HEK293 (cell line): Measurements from ENCODE around the gene NDUFC2.

ENCODE experiments used
- CTCF ChIA-PET: fragments of 350-600 bp; formaldehyde crosslinking; extraction: SDS; loops from one replicate; lab custom pipeline; 2021; ENCODE audit warnings: antibody characterized with exemption; lab: Yijun Ruan, JAX
- POLR2A ChIA-PET: fragments of 300-600 bp; formaldehyde crosslinking; extraction: SDS; loops from one replicate; lab custom pipeline; 2020; ENCODE audit warnings: antibody characterized with exemption, inconsistent platforms; lab: Yijun Ruan, JAX
- H3K27ac ChIP-seq: fragments of 200-500 bp; sonication (Bioruptor generic); 2 replicates; pipeline ENCODE4 v1.5.1; 2014; ENCODE audit warnings: low read depth, low read length, control low read depth, inconsistent platforms; ENCODE audit errors: extremely low read depth
- H3K36me3 ChIP-seq, 2 experiments: fragments of 200-500 bp in 1 of 2; sonication (Bioruptor generic) in 1 of 2; 1 replicate in 1 of 2; 2 replicates in 1 of 2; pipeline ENCODE4 v1.5.1; 2014 to 2017; ENCODE audit warnings: inconsistent platforms in 2 of 2, low read length in 2 of 2; ENCODE audit not compliant: control insufficient read depth in 2 of 2, insufficient read depth in 1 of 2
- H3K4me1 ChIP-seq: fragments of 200-500 bp; sonication (Bioruptor generic); 2 replicates; pipeline ENCODE4 v1.5.1; 2014; ENCODE audit warnings: mild to moderate bottlenecking, low read length, inconsistent platforms; ENCODE audit not compliant: control insufficient read depth, insufficient read depth
- H3K4me3 ChIP-seq: 2 replicates; pipeline ENCODE4 v1.5.1; 2011; ENCODE audit warnings: low read depth, mild to moderate bottlenecking, control low read depth, low read length, moderate library complexity
- H3K9me3 ChIP-seq: fragments of 200-500 bp; sonication (Bioruptor generic); 2 replicates; pipeline ENCODE4 v1.5.1; 2014; ENCODE audit warnings: low read depth, low read length, inconsistent platforms; ENCODE audit not compliant: control insufficient read depth, insufficient read depth
- MYNN ChIP-seq: fragments of 450-650 bp; formaldehyde crosslinking; IDR thresholded peaks from 2 replicates; pipeline ENCODE4 v1.5.1; 2016; ENCODE audit warnings: missing biosample characterization, missing genetic modification characterization, borderline replicate concordance
- SP2 ChIP-seq: fragments of 450-650 bp; formaldehyde crosslinking; IDR thresholded peaks from 2 replicates; pipeline ENCODE4 v1.5.1; 2016; ENCODE audit warnings: missing biosample characterization, missing genetic modification characterization
- SP3 ChIP-seq: fragments of 450-650 bp; formaldehyde crosslinking; IDR thresholded peaks from 2 replicates; pipeline ENCODE4 v1.5.1; 2016; ENCODE audit warnings: missing biosample characterization, missing genetic modification characterization
- ZBTB10 ChIP-seq: fragments of 450-650 bp; formaldehyde crosslinking; IDR thresholded peaks from 2 replicates; pipeline ENCODE4 v1.5.1; 2016; ENCODE audit warnings: missing biosample characterization, missing genetic modification characterization
- ZBTB20 ChIP-seq: fragments of 450-650 bp; formaldehyde crosslinking; IDR thresholded peaks from 2 replicates; pipeline ENCODE4 v1.5.1; 2016; ENCODE audit warnings: missing biosample characterization, missing genetic modification characterization
- ZBTB44 ChIP-seq: fragments of 450-650 bp; IDR thresholded peaks from 2 replicates; pipeline ENCODE4 v1.5.1; 2018; ENCODE audit warnings: missing biosample characterization, mild to moderate bottlenecking, missing genetic modification characterization
- ZFP69B ChIP-seq: fragments of 450-650 bp; formaldehyde crosslinking; IDR thresholded peaks from 2 replicates; pipeline ENCODE4 v1.5.1; 2016; ENCODE audit warnings: missing biosample characterization, missing genetic modification characterization
- ZNF146 ChIP-seq: fragments of 450-650 bp; formaldehyde crosslinking; IDR thresholded peaks from 2 replicates; pipeline ENCODE4 v1.5.1; 2016; ENCODE audit warnings: missing biosample characterization, missing genetic modification characterization
- ZNF169 ChIP-seq: fragments of 450-650 bp; formaldehyde crosslinking; IDR thresholded peaks from 2 replicates; pipeline ENCODE4 v1.5.1; 2016; ENCODE audit warnings: missing biosample characterization, missing genetic modification characterization
- ZNF175 ChIP-seq: fragments of 450-650 bp; formaldehyde crosslinking; IDR thresholded peaks from 2 replicates; pipeline ENCODE4 v1.5.1; 2016; ENCODE audit warnings: missing biosample characterization, missing genetic modification characterization
- ZNF23 ChIP-seq: fragments of 450-650 bp; formaldehyde crosslinking; IDR thresholded peaks from 2 replicates; pipeline ENCODE4 v1.5.1; 2016; ENCODE audit warnings: missing biosample characterization, missing genetic modification characterization, borderline replicate concordance
- ZNF404 ChIP-seq: fragments of 450-650 bp; formaldehyde crosslinking; IDR thresholded peaks from 2 replicates; pipeline ENCODE4 v1.5.1; 2017; ENCODE audit warnings: missing biosample characterization, missing genetic modification characterization
- ZNF488 ChIP-seq: fragments of 450-650 bp; formaldehyde crosslinking; IDR thresholded peaks from 2 replicates; pipeline ENCODE4 v1.5.1; 2016; ENCODE audit warnings: missing biosample characterization, missing genetic modification characterization
- ZNF513 ChIP-seq: fragments of 450-650 bp; IDR thresholded peaks from 2 replicates; pipeline ENCODE4 v1.5.1; 2018; ENCODE audit warnings: missing biosample characterization, missing genetic modification characterization
- ZNF561 ChIP-seq: fragments of 450-650 bp; IDR thresholded peaks from 2 replicates; pipeline ENCODE4 v1.5.1; 2018; ENCODE audit warnings: missing biosample characterization, missing genetic modification characterization, borderline replicate concordance
- ZNF571 ChIP-seq: fragments of 450-650 bp; formaldehyde crosslinking; IDR thresholded peaks from 2 replicates; pipeline ENCODE4 v1.5.0; 2017; ENCODE audit warnings: missing biosample characterization, missing genetic modification characterization
- ZNF600 ChIP-seq: fragments of 450-650 bp; formaldehyde crosslinking; IDR thresholded peaks from 2 replicates; pipeline ENCODE4 v1.5.1; 2016; ENCODE audit warnings: missing biosample characterization, missing genetic modification characterization
- ZNF629 ChIP-seq: fragments of 450-650 bp; formaldehyde crosslinking; IDR thresholded peaks from 2 replicates; pipeline ENCODE4 v1.5.1; 2017; ENCODE audit warnings: missing biosample characterization, missing genetic modification characterization
- ZNF664 ChIP-seq: fragments of 450-650 bp; formaldehyde crosslinking; IDR thresholded peaks from 2 replicates; pipeline ENCODE4 v1.5.1; 2016; ENCODE audit warnings: missing biosample characterization, missing genetic modification characterization
- ZNF76 ChIP-seq: fragments of 450-650 bp; formaldehyde crosslinking; IDR thresholded peaks from 2 replicates; pipeline ENCODE4; 2016; ENCODE audit warnings: low read depth, missing biosample characterization, missing genetic modification characterization, borderline replicate concordance
- ZSCAN5A ChIP-seq: fragments of 450-650 bp; formaldehyde crosslinking; IDR thresholded peaks from 2 replicates; pipeline ENCODE4 v1.5.1; 2016; ENCODE audit warnings: missing biosample characterization, missing genetic modification characterization

The NDUFC2 gene

GRCh38 chr11:78069465-78069864 is 10.2 kb downstream of the NDUFC2 start (continued):
- TF ChIP-seq ZFP69B (tag by site-specific recombination) (no peak), ZNF146 (tag by site-specific recombination) (no peak), ZNF404 (tag by site-specific recombination) (no peak), ZSCAN5A (tag by site-specific recombination) (no peak), ZBTB44 (tag by site-specific recombination) (peak; percentile 59), ZNF488 (tag by site-specific recombination) (no peak), ZNF23 (tag by site-specific recombination) (no peak)

- POLR2A ChIA-PET = no interaction called here
- no peak for TF ChIP-seq SP3 (tag by site-specific recombination)
- no peak overlapping the region for H3K4me3 ChIP-seq
- H3K9me3 ChIP-seq = no peaks in the 10 kb centered on the region
- H3K27ac ChIP-seq = no peak overlapping the region
- H3K4me1 ChIP-seq = no peaks in the 10 kb centered on the region
- peaks cover 8 to 46% of the 10 kb centered on the region in 2 experiments for H3K36me3 ChIP-seq
- CTCF ChIA-PET = interaction anchor here (1.7 kb wide), 1 partner anchor 496 kb away, joined by 6 read pairs; no protein-coding TSS in a partner anchor
Measured at GRCh38 chr11:78067704-78068103, 12.0 kb downstream of the NDUFC2 start.

- ChIA-PET POLR2A (no interaction called here), CTCF (interaction anchor here (0.6 kb wide), 1 partner anchor 477 kb away, joined by 3 read pairs; no protein-coding TSS in a partner anchor)
- Histone ChIP-seq H3K4me1 (no peaks in the 10 kb centered on the region), H3K36me3 (peaks cover 2 to 36% of the 10 kb centered on the region in 2 experiments), H3K4me3 (no peak overlapping the region), H3K9me3 (no peaks in the 10 kb centered on the region), H3K27ac (no peak overlapping the region)
- TF ChIP-seq ZBTB10 (tag by site-specific recombination) (no peak), ZNF600 (0 out of 2 replicates have a peak, but pooled peaks have one; percentile 72)
Measured at GRCh38 chr11:78066471-78066870, 13.2 kb downstream of the NDUFC2 start.

GRCh38 chr11:78065203-78065602 is 14.5 kb downstream of the NDUFC2 start:
- peaks cover 0 to 23% of the 10 kb centered on the region in 2 experiments; a peak in 2 of 3 replicates for H3K36me3 ChIP-seq
- POLR2A ChIA-PET = no interaction called here
- no peak overlapping the region for H3K27ac ChIP-seq
- H3K4me1 ChIP-seq = no peaks in the 10 kb centered on the region
- no peak for TF ChIP-seq ZNF488 (tag by site-specific recombination)
- TF ChIP-seq ZNF561 (tag by site-specific recombination) = no peak
- no peak for TF ChIP-seq ZNF175 (tag by site-specific recombination)
- TF ChIP-seq ZNF629 (tag by site-specific recombination) = no peak
- TF ChIP-seq ZNF571 (tag by site-specific recombination) = no peak
- TF ChIP-seq ZNF76 (tag by site-specific recombination) = no peak
- no peak for TF ChIP-seq ZNF664
- no peak for TF ChIP-seq ZNF513
- TF ChIP-seq MYNN (tag by site-specific recombination) = no peak
- no peak for TF ChIP-seq SP2 (tag by site-specific recombination)
- no peak for TF ChIP-seq ZBTB20 (tag by site-specific recombination)
- no peak for TF ChIP-seq ZNF169
- H3K9me3 ChIP-seq = no peaks in the 10 kb centered on the region
- CTCF ChIA-PET = no interaction called here
- no peak overlapping the region for H3K4me3 ChIP-seq
